ENCODE data around the gene SLC38A11.
"Not testable (repeated sequence)": the region's sequence is repeated elsewhere in the genome, so short reads cannot be mapped to it uniquely, and the experiment has no call there.

The SLC38A11 gene

GRCh38 chr2:164875334-164876205 lies 79.8 kb downstream of the SLC38A11 start:
- no peak for DNase-seq

DNA sequence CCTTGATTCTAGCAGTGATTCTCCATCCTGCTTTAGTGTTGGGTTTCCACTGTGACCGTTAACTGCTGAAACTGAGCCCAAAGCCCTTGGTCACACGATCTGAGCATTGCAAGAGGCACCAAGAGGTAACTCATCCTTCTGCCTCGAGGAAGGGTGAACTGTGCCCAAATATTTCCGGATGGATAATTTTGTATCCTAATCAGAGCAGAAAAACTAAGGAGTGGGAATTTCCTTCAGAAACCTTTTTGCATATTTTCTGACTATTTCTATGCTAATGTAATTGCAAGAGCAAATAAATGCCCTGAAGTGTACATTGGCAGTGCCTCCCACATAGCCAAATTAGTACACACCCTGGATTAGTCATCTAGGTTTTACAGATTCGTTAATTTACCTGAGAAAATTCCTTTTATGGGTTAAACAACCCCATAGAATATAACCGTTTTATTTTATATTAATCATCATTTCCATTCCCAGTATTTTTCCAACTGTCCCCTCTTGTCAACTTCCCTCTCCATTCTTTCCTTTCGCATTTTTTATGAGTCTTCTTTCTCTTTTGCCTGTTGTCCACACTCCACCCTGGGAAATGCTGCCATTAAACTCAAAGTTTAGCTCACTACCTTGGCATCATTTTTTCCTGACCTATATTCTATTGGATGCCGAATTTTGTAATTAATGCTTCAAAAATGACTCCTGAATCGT lies 82.0 kb downstream of the SLC38A11 start:
- no peak for DNase-seq

DNA sequence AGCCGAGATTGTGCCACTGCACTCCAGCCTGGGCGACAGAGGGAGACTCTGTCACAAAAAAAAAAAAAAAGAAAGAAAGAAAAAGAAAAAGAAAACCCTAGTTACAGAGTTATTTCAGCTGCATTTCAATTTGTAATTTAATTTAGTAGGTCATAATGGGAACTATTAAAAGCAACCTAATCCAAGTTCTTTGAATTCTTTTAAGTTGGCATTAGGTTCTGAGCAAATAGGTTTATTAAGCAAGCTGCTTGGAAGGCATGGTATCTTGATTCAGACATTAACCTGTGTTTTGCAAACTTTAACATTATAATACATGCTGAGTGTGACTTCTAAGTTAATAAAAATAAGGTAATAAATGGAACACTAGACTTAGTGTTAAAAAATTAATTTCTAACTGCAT lies 83.9 kb downstream of the SLC38A11 start:
- DNase-seq, result no peak

GRCh38 chr2:164869420-164869772 lies 85.9 kb downstream of the SLC38A11 start:
- no peak for DNase-seq

GRCh38 chr2:164868563-164869419 lies 86.5 kb downstream of the SLC38A11 start:
- no peak for DNase-seq

DNA sequence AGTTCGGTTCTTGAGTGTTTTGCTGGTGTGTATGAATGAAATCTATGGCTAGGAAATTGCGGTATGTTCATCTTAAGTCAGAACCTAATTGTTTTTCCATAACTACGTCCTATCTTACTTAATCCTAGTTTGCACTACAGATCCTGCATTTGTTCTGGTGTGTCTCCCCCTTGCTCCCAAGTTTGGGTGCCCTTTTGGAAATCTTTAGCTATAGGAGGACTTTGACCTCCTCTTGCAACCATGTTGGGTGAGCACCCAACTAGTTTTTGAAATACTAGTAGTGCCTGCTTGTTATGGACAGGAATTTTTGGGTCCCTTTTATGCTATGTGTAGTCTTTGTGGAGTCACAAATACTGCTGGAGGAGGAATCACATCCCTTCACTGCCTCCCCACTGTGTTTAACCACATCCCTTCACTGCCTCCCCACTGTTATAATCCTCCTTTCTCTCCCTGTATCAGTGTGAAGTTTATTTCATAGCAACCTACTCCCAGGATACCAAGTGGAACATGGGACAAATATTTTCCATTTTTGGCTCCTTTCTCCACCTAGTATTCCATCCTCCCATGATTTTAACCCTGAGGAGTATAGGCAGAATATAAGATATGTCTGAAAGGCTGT lies 87.4 kb downstream of the SLC38A11 start:
- no peak for DNase-seq

- DNase-seq, result not testable (repeated sequence)
Observed at GRCh38 chr2:164866381-164866780, 88.9 kb downstream of the SLC38A11 start.

DNA sequence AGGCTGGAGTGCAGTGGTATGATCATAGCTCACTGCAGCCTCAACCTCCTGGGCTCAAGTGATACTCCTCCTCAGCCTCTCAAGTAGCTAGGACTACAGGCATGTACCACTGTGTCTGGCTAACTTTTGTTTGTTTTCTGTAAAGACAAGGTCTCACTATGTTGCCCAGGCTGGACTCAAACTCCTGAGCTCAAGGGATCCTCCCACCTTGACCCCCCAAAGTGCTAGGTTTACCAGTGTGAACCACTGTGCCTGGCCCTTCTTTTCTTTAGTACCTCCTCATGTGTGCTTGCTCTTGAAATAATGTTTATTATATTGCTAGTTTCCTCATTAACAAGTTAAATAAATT lies 94.7 kb downstream of the SLC38A11 start:
- no peak for DNase-seq

- DNase-seq, result not testable (repeated sequence)
Observed at GRCh38 chr2:164859906-164860693, 95.2 kb downstream of the SLC38A11 start.

DNA sequence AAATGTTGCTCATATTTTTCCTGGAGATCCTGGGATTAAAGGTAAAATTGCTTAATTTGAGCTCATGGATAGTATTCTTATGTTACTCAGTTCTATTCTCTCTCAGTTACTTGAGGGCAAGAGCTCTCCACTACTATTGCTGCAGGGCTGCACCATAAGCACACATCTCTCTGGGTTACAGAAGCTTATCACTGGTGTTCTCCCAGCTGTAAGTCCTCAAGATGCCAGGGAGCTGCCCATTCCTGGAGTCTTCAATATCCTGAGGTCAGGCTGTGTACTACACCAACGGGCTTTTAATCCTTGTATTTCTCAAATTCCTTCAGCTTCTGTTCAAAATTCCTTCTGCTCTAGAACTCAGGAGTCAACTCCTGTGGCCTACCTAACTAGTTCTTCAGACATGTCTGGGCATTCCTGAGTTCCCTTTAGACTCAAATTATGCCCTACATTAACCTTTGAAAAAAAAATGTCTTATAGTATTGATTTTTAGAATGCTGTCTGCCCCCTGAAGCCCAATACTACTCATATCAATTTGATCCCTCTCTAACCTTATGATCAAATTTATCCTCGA lies 96.0 kb downstream of the SLC38A11 start:
- DNase-seq, result no peak

DNA sequence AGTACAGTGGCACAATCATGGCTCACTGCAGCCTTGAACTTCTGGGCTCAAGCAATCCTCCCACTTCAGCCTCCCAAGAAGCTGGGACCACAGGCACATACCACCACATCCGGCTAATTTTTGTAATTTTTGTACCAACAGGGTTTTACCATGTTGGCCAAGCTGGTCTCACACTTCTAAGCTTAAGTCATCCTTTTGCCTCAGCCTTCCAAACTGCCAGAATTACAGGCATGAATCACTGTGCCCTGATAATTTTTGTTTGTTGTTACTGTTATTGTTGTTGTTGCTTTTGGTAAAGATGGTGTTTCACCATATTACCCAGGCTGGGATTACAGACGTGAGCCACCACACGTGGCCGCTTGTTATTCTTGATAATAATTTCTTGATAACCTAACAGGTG lies 103.2 kb downstream of the SLC38A11 start:
- no peak for DNase-seq

DNA sequence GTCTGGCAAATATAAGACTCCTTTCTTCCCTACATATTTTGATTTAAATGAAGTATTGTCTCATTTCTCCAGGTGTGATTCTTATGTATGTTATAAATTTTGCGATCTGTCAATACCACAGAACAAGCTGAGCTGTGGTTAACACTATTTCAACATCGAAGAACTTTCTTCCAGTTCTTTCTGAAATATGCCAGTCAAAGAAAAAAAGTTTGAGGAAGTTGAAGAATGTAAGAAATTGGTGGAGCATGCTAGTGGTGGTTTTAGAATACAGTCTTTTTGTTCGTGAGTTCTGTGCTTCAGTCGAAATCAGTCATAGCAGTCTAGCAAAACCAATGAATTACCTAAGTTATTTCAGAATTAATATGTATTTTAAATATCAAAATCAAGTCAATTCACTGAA lies 105.1 kb downstream of the SLC38A11 start:
- no peak for DNase-seq

GRCh38 chr2:164849506-164849905 lies 105.8 kb downstream of the SLC38A11 start:
- DNase-seq, result no peak

DNA sequence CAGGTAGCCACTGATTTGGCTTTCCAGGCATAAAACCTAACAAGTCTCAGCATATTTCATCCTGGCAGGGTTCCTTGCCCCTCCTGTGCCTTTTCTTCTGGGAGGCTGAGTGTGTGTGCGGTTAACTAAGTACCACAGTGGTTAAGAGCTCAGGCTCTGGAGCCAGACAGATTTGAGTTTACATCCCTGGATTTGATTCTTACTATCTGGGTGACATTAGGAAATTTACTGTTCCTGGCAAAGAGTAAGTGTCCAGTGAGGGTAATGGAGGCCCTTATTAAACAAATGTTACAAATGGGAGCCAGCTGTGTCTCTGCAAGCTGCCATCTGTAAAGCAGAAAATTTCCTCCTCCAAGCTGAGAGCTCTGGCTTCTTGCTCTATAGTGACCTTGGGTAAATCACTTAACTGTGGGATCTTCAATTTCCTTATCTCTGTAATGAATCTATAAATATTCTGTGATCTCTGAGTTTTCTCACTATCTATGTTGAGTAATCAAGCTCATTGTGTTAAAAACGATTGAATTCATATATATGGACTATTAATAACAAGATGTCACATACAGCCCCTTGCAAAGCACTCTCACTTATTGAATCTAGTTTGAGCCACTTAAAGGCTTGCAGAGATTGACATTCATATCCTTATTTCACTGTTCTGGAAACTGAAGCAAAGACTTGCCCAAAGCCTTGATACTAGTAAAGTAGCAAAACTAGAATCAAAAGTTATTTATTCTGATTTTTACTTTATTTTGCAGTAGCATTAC lies 107.2 kb downstream of the SLC38A11 start:
- peak; percentile 28 for DNase-seq

DNA sequence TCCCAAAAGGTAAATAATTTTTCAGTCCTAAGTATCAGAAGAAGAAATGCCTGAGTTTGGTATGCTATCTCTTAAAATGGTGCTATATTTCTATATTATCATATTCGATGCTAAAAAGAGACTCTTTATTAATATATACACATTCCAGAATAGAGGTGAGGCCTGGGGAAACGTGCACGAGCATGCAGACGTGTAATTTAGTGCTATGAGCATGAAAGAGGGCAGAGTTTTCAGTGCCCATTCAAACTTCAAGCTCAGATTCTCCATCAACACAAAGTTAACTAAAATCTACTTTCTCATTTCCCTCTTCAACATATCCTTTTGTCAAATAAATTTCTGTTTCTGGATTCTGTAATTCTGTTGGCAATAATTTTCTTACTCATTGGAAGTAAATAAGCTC lies 108.0 kb downstream of the SLC38A11 start:
- no peak for DNase-seq

DNA sequence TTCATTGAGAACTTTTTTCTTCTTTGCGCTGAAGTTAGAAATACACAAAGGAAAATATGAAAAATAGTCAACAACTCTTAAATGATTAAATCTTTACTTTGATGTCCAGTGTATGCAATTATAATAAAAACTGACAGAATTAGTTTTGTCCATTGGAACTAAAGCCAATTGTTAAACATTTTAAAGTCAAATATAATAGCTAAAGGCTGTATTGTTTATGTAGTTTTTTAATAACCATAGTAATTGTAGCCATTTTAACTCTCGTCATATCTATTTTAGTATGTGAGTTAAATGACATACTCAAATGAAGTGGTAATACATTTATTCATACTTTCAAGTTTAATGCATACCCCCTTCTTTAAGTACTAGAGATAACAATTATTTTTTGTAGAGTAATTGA lies 109.0 kb downstream of the SLC38A11 start:
- DNase-seq, result no peak
